GM23338 (cell line): ENCODE data around the gene IPPK. TPM values are rescaled to one million over a fixed set of nuclear protein-coding genes. Genes with fewer than 3 reads are reported as not detected.

Experiments
- ATAC-seq: fragments of 200-7000 bp; cut with Tn5 transposase; 3 replicates; pipeline ENCODE4 v1.9.1; 2020
- DNase-seq: peaks from one replicate; pipeline ENCODE4 v3.0.0-alpha.2; 2015; ENCODE audit warnings: low spot score
- H2AFZ ChIP-seq: fragments of 200-600 bp; sonication (generic); 2 replicates; pipeline ENCODE4 v1.8.0; 2016; ENCODE audit warnings: antibody characterized with exemption, mild to moderate bottlenecking, moderate library complexity
- H3F3A ChIP-seq: fragments of 200-600 bp; sonication (generic); replicated peaks from 2 replicates; pipeline ENCODE4 v1.8.0; 2017; ENCODE audit warnings: antibody characterized with exemption, mixed run types, low read depth
- H3K27ac ChIP-seq: fragments of 200-600 bp; sonication (generic); 2 replicates; pipeline ENCODE4 v1.6.1; 2016; ENCODE audit warnings: low read depth
- H3K27me3 ChIP-seq: fragments of 200-600 bp; sonication (generic); 2 replicates; pipeline ENCODE4 v1.8.0; 2016; ENCODE audit warnings: mild to moderate bottlenecking, mixed run types, moderate library complexity; ENCODE audit not compliant: insufficient read depth
- H3K36me3 ChIP-seq: fragments of 200-600 bp; sonication (generic); 2 replicates; pipeline ENCODE4 v1.8.0; 2016; ENCODE audit warnings: mild to moderate bottlenecking; ENCODE audit not compliant: insufficient read depth
- H3K4me1 ChIP-seq: fragments of 200-600 bp; sonication (generic); 2 replicates; pipeline ENCODE4 v1.8.0; 2016; ENCODE audit warnings: mild to moderate bottlenecking, moderate library complexity; ENCODE audit not compliant: insufficient read depth
- H3K4me2 ChIP-seq: fragments of 200-600 bp; sonication (generic); 2 replicates; pipeline ENCODE4 v1.7.1; 2017; ENCODE audit warnings: mixed run types
- H3K4me3 ChIP-seq: fragments of 200-600 bp; sonication (generic); 2 replicates; pipeline ENCODE4 v1.6.1; 2016; ENCODE audit warnings: mixed run types
- H3K79me2 ChIP-seq: fragments of 200-600 bp; sonication (generic); replicated peaks from 2 replicates; pipeline ENCODE4 v1.8.0; 2017; ENCODE audit warnings: mild to moderate bottlenecking; ENCODE audit not compliant: insufficient read depth
- H3K9me2 ChIP-seq: fragments of 200-600 bp; sonication (generic); 2 replicates; pipeline ENCODE4 v1.8.0; 2017; ENCODE audit not compliant: insufficient read depth
- H4K20me1 ChIP-seq: fragments of 200-600 bp; sonication (generic); replicated peaks from 2 replicates; pipeline ENCODE4 v1.8.0; 2017; ENCODE audit warnings: mild to moderate bottlenecking; ENCODE audit not compliant: insufficient read depth
- H3K27ac Mint-ChIP-seq: 2 replicates; pipeline ENCODE4 v1.8.0; 2020; ENCODE audit warnings: inconsistent platforms, mild to moderate bottlenecking, moderate library complexity, mixed read lengths
- H3K27me3 Mint-ChIP-seq: 3 replicates; pipeline ENCODE4 v1.8.0; 2022; ENCODE audit warnings: low read depth, mild to moderate bottlenecking, moderate library complexity, mixed read lengths, inconsistent platforms; ENCODE audit not compliant: insufficient read depth, poor library complexity
- H3K36me3 Mint-ChIP-seq: 3 replicates; pipeline ENCODE4 v1.8.0; 2021; ENCODE audit warnings: low read depth, mild to moderate bottlenecking, inconsistent platforms, moderate library complexity, mixed read lengths
- H3K4me1 Mint-ChIP-seq: 3 replicates; pipeline ENCODE4 v1.8.0; 2020; ENCODE audit warnings: mild to moderate bottlenecking, inconsistent platforms, mixed read lengths
- H3K4me3 Mint-ChIP-seq: 3 replicates; pipeline ENCODE4 v1.8.0; 2021; ENCODE audit warnings: moderate library complexity, mild to moderate bottlenecking, inconsistent platforms, mixed read lengths
- H3K9me3 Mint-ChIP-seq: 3 replicates; pipeline ENCODE4 v1.8.0; 2020; ENCODE audit warnings: moderate library complexity, mild to moderate bottlenecking, inconsistent platforms, mixed read lengths
- CREB1 ChIP-seq: fragments of 250-450 bp; sonication (Bioruptor Pico); IDR thresholded peaks from 2 replicates; pipeline ENCODE4 v1.5.0; 2020; ENCODE audit warnings: low read depth, mild to moderate bottlenecking, moderate library complexity
- CTCF ChIP-seq, 2 experiments: fragments of 200-600 bp in 1 of 2; sonication (generic) in 1 of 2; conservative IDR thresholded peaks; 2 replicates each; pipeline versions ENCODE4 v1.5.1 to v1.6.1; 2016 to 2017; ENCODE audit warnings: antibody characterized with exemption in 2 of 2, low read depth in 2 of 2, mild to moderate bottlenecking in 2 of 2, moderate library complexity in 1 of 2
- EZH2 ChIP-seq: fragments of 200-600 bp; sonication (generic); IDR thresholded peaks from one replicate; pipeline ENCODE4 v1.8.0; 2017; ENCODE audit warnings: antibody characterized with exemption, mild to moderate bottlenecking, low read depth; ENCODE audit not compliant: unreplicated experiment
- EZH2phosphoT487 ChIP-seq: fragments of 200-600 bp; sonication (generic); IDR thresholded peaks from one replicate; pipeline ENCODE4 v1.8.1; 2018; ENCODE audit warnings: antibody characterized with exemption; ENCODE audit not compliant: unreplicated experiment
- JUNB ChIP-seq: IDR thresholded peaks from one replicate; pipeline ENCODE4 v1.6.1; 2016; ENCODE audit warnings: antibody characterized with exemption; ENCODE audit not compliant: unreplicated experiment
- NANOG ChIP-seq: IDR thresholded peaks from 2 replicates; pipeline ENCODE4 v1.6.1; 2016; ENCODE audit warnings: antibody characterized with exemption, borderline replicate concordance
- POLR2AphosphoS5 ChIP-seq: IDR thresholded peaks from 2 replicates; pipeline ENCODE4 v1.6.1; 2016; ENCODE audit warnings: antibody characterized with exemption, low read depth
- REST ChIP-seq: IDR thresholded peaks from one replicate; pipeline ENCODE4 v1.6.1; 2018; ENCODE audit warnings: antibody characterized with exemption; ENCODE audit not compliant: unreplicated experiment
- ZNF114 ChIP-seq: fragments of 250-450 bp; sonication (Bioruptor Pico); IDR thresholded peaks from 2 replicates; pipeline ENCODE4 v1.5.0; 2020; ENCODE audit warnings: mild to moderate bottlenecking, moderate library complexity
- ZNF331 ChIP-seq: fragments of 250-450 bp; sonication (Bioruptor Pico); IDR thresholded peaks from 2 replicates; pipeline ENCODE4 v1.5.0; 2020; ENCODE audit warnings: low read depth, mild to moderate bottlenecking, moderate library complexity
- polyA plus RNA-seq: library from polyadenylated mRNA; unstranded; fragments of >200 nt; fragmentation: Nextera tagmentation; extraction: Ambion mirVana; gene quantifications from 2 replicates; pipeline ENCODE4 v1.2.1, GENCODE V29; 2016
- total RNA-seq: library from RNA; depleted of rRNA; stranded (reverse); fragments of >200 nt; shearing (Covaris generic); gene quantifications from 2 replicates; pipeline ENCODE4 v1.2.3, GENCODE V29; 2014
- TF ChIP-seq, protein P1 (sequence below): IDR thresholded peaks from 2 replicates; pipeline ENCODE4 v1.6.1; 2016; ENCODE audit warnings: antibody characterized with exemption

IPPK gene
- total and polyA plus RNA-seq, 2 experiments from 2014 or later = 6.5 to 17.5 TPM

DNA sequence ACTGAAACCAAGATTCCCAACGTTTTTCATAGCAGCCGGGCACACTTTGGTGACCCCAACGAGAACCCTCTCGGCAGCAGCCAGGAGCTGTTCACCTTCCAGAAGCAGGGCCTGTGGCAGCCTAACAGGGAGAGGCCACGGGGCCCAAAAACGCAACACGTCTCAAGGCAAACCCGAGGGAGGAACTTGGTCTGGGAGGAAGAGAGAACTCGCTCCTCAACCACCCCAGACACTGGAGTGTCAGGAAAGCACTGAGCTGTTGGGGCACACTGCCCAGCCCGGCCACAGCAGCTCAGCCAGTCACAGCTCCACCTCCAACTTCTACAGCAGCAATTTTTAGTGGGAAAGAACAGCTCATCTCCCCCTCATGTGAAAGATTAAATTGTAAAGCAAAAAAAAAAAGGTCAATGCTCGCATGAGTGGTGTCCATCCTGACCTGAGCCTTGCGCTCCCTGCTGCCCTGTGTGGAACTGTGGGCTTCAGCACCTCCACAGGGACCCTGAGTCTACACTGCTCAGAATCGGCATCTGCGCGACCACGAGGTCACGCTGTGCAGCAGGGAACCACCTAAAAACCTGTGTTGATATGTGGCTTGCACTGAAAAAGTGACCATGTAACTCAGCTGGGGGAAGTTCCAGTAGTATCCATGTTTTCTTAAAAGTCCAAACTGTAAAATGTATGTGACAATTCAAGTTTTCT, 55.0 kb downstream of the IPPK start (continued):
- TF ChIP-seq, protein P1, sequence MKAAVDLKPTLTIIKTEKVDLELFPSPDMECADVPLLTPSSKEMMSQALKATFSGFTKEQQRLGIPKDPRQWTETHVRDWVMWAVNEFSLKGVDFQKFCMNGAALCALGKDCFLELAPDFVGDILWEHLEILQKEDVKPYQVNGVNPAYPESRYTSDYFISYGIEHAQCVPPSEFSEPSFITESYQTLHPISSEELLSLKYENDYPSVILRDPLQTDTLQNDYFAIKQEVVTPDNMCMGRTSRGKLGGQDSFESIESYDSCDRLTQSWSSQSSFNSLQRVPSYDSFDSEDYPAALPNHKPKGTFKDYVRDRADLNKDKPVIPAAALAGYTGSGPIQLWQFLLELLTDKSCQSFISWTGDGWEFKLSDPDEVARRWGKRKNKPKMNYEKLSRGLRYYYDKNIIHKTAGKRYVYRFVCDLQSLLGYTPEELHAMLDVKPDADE = no peak
- TF ChIP-seq EZH2 (no peak), POLR2AphosphoS5 (no peak), REST (no peak), NANOG (no peak), JUNB (no peak)

GRCh38 chr9:92614123-92614510, 55.8 kb downstream of the IPPK start:
- no peaks in the 10 kb centered on the region for H3K79me2 ChIP-seq
- H3K4me3 Mint-ChIP-seq = no peak overlapping the region
- H3K27ac ChIP-seq = no peak overlapping the region
- TF ChIP-seq POLR2AphosphoS5 (no peak), ZNF114 (CRISPR knock-in tag) (no peak), CTCF (conservative IDR thresholded peaks at IDR 0.05; ENCODE audit: low read depth in 2 of 2) (no peak), ZNF331 (CRISPR knock-in tag) (no peak), EZH2 (no peak), CREB1 (no peak), EZH2phosphoT487 (no peak), REST (no peak)
- TF ChIP-seq, protein P1 = no peak
- no peak for DNase-seq
- ATAC-seq = no peak
- H3K36me3 Mint-ChIP-seq = peaks cover 21% of the 10 kb centered on the region
- H2AFZ ChIP-seq = no peak overlapping the region
- H3K9me2 ChIP-seq = no peaks in the 10 kb centered on the region
- H3K4me1 Mint-ChIP-seq = no peaks in the 10 kb centered on the region
- H3K4me2 ChIP-seq = no peak overlapping the region
- no peaks in the 10 kb centered on the region; the same call in 2 of the 3 replicates for H3K9me3 Mint-ChIP-seq
- no peak overlapping the region for H3K27ac Mint-ChIP-seq
- no peaks in the 10 kb centered on the region for H3K4me1 ChIP-seq
- H3K4me3 ChIP-seq = no peak overlapping the region
- H3K27me3 ChIP-seq = no peaks in the 10 kb centered on the region
- H3F3A ChIP-seq = no peaks in the 10 kb centered on the region
- H4K20me1 ChIP-seq = no peaks in the 10 kb centered on the region
- no peaks in the 10 kb centered on the region for H3K27me3 Mint-ChIP-seq
- H3K36me3 ChIP-seq = no peaks in the 10 kb centered on the region; the same call in 1 of the 2 replicates
